ENCODE measurements around the gene TMEM132D.

The TMEM132D gene

DNA sequence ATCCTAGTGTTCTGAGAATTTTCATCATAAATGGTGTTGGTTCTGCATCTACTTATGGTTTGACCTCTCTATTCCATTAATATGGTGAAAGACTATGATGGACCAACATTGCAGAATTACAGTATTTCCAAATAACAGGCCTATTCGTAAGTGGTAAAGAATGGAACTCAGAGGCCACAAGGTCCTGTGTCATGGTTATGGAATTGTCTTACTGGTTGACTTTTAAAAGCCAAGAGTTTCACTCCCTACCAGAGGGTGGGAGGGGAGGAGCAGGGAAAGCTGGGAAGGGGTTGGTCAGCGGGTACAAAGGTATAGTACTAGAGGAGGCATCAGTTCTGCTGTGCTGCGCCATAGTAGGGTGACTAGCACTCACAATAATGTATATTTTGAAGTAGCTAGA lies 153.4 kb downstream of the TMEM132D start:
- DNase-seq (ENCODE audit: low read depth in 2 of 2, low spot score in 1 of 2): no peak

DNA sequence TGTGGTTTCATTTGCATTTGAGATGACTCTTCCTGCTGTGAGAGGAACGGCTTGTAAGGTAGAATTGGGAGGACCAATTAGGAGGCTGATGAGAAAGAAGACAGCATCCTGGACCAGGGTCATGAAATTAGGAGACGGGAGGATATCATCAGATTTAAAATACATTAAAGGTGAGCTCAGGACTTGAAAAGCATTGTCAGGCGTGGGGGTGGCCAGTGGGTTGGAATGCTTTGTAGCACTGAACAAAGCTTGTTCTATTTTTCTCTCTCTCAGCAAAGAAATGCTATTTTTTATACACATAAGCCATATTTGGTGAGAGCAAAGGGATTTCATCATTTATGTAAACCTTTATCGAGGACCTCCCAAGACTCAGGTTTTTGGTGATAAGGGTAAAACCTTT lies 157.5 kb downstream of the TMEM132D start:
- DNase-seq (ENCODE audit: low read depth in 2 of 2, low spot score in 1 of 2): no peak

DNA sequence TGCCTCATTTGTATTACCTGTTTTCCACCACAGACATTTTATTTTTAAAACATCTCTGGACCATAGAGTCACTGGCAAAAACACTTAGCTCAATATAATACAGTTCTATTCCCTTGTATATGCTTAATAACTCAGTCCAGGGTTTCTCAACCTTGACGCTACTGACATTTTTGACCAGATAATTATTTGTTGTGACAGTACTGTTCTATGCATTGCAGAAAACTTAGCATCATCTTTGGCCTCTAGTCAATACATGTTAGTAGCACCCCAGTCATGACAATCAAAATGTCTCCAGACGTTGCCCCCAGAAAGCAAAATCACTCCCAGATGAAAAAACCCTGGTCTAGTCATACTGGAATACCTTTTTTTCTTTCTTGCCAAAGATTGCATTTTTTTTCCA lies 174.7 kb downstream of the TMEM132D start:
- DNase-seq (ENCODE audit: low read depth in 2 of 2, low spot score in 1 of 2): no peak

DNA sequence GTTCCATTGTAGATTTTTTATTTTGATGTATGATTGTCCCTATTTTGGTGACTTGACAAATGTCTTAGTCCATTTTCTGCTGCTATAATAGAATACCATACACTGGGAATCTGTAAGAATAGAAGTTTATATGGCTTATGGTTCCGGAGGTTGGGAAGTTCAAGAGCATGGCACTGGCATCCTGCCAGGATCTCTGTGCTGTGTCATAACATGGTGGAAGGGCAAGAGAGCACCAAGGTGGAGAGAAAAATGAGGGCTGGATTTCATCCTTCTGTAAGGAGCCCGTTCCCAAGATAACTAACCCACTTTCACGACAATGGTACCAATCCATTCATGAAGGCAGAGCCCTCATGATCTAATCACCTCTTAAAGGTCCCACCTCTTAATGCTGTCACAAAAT lies 176.7 kb downstream of the TMEM132D start:
- DNase-seq (ENCODE audit: low read depth in 2 of 2, low spot score in 1 of 2): no peak

DNA sequence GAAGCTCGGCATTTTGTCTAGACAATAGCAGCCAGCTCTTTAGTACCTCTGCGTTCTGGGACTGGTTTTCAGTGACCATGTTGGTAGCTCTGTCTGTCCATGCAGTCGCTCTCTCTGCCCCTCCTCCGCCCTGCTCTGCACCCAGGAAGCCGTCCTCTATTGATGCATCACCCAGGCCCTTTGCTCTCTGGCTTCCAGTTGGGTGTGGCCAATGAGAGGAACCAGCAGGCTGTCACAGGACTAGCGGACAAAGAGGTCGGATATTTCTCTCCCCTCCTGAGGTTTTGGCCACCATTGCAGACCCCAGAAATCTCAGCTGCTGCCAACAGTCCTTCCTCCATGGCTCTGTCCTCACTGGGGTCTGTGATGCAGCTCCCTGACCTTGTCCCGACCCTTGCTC lies 180.6 kb downstream of the TMEM132D start:
- DNase-seq (ENCODE audit: low read depth in 2 of 2, low spot score in 1 of 2): no peak

DNA sequence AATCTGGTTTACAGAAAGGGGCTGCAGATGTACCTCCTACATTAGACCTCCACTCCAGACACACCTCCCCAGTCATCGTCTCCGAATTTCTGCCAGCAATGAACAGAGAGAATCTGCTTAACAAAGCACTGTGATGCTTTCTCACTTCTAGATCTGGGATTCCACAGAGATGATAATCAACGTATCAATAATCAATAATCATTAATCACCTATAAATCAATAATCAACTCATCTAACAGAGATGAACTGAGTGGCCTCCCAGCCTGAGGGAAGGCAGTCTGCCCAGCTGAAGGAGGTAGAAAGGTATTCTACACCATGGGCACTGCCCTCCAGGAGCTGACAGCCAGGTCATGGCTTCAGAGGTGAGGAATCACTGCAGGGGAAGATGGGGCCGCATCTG lies 183.2 kb downstream of the TMEM132D start:
- no peak for DNase-seq (ENCODE audit: low read depth in 2 of 2, low spot score in 1 of 2)

DNA sequence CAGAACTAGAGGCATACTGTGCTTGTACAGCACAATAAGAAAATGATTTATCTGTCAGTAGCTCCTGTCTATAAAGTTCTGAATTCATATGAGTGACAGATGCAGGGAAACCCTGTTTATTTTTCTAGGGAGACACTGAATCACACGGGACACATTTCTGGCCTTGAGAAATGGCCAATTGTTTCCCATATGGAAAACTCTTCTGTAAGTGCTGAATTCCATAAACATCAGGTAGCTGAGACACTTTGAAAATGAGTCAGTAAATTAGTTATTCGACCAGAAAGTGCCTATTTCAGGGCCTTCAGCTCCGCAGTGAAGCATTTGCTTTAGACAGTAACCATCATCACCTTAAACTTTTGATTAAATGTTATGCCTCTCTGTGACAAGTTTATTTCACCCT lies 184.4 kb downstream of the TMEM132D start:
- no peak for DNase-seq (ENCODE audit: low read depth in 2 of 2, low spot score in 1 of 2)

DNA sequence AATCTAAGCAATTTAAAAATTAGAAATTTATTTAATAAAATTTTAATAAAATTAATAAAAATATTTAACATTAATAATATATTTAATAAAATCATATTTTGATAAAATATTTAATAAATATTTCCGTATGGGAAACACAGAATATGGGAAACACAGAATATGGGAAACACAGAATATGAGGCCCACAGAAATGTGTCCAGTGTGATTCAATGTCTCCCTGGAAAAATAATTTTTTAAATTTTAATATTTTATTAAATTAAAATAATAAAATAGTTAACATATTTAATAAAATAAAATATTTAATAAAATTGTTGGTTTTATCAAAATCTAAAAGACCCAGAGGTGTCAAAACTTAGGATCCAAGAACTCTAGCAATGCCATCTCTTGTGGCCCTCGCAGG lies 186.4 kb downstream of the TMEM132D start:
- DNase-seq (ENCODE audit: low read depth in 2 of 2, low spot score in 1 of 2): no peak

DNA sequence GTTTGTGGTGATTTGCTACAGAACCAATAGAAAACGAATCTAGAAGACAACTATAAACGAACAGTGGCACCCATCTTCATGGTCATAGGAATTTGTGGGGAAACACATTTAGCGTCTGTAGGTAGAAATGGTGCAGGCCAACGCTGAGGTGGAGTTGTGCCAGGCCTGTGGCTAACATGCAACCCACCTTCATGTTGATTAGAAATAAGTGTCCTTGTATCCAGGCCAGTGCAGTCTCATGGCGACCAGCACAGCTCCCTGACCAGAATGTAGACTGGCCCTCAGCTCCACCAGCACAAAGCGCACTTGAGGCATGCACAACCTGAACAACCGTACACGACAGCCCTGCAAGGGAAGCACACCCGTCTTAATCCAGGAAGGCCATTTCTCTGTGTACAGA lies 187.0 kb downstream of the TMEM132D start:
- no peak for DNase-seq (ENCODE audit: low read depth in 2 of 2, low spot score in 1 of 2)

DNA sequence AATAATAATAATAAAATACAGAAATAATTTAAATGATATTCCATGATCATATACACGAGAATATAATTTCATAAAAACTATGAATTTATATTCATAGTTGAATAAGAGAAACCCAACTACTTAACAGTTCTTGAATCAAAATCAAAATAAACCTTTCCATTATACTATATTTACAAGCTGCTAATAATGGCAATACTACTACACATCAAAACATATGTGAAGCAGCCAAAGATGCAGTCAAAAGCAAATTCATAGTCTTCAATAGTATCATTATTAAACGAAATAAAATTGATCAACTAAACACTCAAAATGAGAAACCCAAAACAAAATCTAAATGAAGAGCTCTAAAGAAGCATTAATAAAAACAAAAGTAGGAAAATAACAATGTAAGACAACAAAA lies 197.1 kb downstream of the TMEM132D start:
- DNase-seq (ENCODE audit: low read depth in 2 of 2, low spot score in 1 of 2): no peak

DNA sequence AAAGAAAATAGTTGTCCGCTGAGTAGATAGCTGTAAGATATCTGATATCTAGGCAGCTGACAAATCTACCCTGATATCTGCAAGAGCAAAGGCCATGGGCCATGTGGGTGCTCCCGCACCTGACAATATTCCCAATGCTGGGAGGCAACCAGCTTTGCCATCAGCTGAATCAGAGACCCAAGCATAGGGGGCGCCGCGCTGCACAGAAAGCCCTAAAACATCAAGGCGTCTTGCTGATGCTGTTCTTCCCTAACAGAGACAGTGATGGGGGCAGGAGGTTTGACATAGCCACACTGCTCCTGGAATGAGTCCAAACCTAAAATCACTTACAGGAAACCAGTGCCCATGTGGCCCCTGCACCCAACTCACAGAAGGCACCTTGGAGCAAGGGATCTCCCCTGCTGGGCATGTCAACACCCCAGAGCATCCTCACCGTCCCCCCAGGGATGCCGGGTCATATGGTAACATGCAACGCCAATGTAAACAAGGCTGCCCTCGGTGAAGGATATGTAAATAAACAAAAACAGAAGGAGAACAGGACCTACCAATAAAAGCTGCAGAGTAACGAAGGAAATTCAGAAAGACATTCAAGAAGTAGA lies 199.5 kb downstream of the TMEM132D start:
- no peak for DNase-seq (ENCODE audit: low read depth in 2 of 2, low spot score in 1 of 2)

DNA sequence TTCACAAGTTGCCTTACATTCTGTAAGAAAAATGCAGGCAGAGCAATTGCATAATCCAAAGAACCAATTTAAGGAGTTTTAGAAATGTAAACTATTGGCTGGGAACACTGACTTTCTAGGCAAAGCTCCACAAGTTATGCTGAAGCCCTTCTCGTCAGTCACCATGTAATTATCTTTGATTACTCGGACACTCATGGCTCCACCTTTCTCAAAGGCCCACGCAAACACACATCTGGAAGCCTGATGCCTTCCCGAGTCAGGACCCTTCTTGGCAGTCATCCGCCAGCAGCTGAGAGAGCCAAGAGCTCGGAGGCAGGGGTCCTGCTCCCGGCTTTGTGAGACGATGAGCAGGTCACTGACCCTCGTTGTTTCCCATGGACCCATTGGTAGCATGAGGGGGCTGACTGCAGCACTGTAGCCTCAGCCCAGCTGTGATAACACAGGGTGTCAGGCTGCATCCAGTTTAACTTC lies 202.2 kb downstream of the TMEM132D start:
- DNase-seq (ENCODE audit: low read depth in 2 of 2, low spot score in 1 of 2): no peak

DNA sequence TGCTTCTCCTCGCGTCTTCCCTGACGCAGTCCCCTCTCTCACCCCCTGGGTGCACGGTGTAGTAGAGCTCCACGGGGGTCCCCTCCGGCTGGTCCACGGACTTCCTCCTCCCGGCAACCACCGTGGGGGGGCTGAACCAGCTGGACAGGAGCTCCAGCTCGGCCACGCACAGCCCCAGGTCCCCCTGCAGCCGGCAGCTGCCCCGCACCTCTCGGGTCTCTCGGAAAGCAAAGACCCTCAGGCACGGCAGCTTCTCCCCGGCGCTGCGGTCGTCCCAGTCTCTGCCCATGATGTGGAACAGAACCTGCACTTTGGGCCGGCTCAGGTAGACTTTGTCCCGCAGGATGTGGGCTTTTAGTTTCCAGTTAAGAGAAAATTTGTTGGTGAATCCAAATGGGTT lies 203.8 kb downstream of the TMEM132D start:
- no peak for DNase-seq (ENCODE audit: low read depth in 2 of 2, low spot score in 1 of 2)

DNA sequence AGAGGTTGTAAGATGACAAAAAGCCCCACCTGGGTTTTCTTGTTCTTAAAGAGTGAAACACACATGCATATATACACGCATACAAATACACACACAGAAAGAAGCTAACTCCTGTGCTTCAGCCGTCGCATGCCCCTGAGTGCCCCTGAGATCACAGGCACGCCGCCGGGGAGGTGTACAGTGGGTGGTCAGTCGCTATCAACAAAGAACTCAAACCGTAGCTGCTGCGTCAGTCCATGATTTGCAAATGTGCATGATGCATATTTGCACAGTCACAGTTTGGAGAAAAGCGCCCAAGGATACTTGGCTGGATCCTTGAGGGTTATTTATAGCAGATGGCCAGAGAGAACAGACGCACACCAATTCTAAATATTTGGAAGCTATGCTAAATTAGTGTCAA lies 206.9 kb downstream of the TMEM132D start:
- no peak for DNase-seq (ENCODE audit: low read depth in 2 of 2, low spot score in 1 of 2)

DNA sequence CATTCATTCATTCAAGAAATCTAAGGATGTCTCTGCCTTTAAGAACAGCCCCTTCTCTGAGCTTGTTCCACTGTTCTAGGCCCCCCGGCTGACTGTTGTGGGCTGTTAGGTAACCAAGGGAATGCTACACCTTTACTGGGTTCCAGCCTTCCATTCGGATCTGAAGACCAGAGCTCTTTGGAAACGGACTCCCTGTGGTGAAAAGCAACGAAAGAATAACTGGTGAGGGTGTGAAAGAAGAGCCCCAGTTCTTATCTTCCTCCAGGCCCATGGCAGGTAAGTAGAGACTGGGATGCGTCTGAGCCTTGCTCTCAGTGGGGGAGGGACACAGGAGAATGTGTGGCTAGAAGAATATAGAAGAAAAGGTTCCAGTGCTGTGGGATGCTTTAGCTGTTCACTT lies 207.4 kb downstream of the TMEM132D start:
- no peak for DNase-seq (ENCODE audit: low read depth in 2 of 2, low spot score in 1 of 2)

DNA sequence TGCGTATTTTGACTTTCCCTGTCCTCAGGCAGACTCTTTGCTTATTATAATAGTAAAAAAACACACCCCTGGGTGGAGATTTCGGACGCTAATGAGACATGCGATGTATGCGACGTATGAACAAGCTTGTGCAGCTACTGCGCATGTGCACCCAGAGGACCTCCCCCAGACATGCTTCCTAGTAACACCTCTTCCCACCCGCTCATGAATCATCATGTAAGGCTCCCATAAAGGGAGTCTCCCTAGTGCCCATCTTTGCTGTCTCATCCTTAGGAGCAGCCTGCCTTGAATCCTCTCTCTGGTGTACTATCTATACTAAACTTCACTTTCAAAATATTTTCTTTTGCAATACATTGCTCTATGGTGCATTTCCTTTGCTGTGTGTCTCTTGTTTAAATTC lies 210.1 kb downstream of the TMEM132D start:
- DNase-seq (ENCODE audit: low read depth in 2 of 2, low spot score in 1 of 2): no peak

DNA sequence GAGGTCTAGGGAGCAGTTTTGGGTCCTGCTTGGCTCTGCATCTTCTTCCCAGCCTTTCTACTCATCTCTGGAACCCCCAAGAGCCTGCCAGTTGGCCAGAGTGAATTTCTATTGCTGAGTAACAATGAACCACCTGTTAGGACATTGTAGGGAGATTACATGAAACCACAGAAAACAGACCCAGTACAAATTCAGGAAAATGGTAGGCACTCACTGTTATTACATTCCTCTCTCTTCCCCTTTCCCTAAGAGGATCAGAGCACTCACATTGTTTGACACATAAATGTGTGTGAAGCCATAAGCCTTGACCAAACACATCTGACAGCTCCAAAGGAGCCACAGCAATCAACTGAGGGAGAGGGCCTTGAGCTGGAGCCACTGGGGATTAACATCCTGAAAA lies 216.1 kb downstream of the TMEM132D start:
- DNase-seq (ENCODE audit: low read depth in 2 of 2, low spot score in 1 of 2): no peak

DNA sequence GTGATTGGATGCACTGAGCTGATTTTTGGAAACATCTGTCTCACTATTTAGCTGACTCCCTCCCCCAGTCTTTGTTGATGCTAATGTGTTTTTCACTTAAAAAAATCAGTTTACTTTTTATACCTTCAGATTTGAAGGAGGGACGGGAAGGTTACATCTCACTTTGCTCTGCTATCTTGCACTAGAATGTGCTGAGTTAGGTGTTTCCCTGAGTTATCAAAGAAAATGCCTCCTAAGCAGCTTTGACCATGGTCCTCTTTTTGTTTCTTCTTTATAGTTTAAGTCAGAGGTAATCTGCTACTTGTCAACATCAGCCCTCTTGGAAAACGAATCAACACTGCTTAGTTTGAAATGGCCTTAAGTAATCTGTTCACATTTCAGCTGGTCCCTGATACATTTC lies 222.0 kb downstream of the TMEM132D start:
- no peak for DNase-seq (ENCODE audit: low read depth in 2 of 2, low spot score in 1 of 2)

DNA sequence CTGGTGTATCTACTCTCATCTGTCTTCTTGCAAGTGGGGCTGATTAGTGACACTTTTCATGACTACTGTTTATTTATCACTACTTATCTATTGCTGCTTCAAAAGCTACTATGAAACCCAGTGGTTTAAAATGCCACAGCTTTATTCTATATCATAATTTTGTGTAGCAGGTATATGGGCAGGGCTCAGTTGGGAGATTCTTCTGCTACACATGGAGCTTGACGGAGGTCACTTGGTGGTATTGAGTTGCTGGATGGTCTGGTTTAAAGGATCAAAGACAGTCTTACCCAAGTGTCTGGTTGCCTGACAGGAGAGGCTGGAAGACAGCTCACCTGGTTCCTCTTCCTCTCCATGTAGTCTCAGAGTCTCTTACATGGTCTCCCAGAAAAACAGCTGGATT lies 222.7 kb downstream of the TMEM132D start:
- DNase-seq (ENCODE audit: low read depth in 2 of 2, low spot score in 1 of 2): no peak

DNA sequence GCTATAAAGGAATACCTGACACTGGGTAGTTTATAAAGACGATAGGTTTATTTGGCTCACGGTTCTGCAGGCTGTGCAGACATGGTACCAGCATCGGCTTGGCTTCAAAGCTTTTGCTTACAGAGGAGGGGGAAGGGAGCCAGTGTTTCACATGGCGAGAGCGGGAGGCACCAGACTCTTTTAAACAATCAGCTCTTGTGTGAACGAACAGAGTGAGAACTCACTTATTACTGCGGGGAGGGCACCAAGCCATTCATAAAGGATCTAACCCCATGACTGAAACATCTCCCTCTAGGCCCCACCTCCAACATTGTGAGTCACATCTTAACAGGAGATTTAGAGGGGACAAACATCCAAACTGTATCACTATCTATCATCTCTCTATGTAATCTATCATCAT lies 227.4 kb downstream of the TMEM132D start:
- no peak for DNase-seq (ENCODE audit: low read depth in 2 of 2, low spot score in 1 of 2)

DNA sequence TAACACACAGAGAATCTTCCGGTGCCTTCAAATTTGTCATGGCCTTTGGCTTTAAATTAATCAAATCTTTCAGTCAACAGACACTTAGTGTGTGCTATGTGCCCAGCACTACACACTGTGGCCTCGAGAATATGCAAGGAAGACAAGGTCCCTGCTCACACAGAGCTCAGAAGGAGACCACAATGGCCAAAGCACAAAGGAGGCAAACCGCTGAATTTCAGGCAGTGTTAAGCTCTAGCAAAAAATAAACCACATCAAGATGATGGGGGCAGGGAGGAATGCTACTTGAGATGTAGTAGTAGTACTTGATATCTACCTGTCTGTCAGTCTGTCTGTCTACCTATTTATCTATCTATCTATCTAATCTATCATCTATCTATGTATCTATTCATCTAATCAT lies 227.9 kb downstream of the TMEM132D start:
- no peak for DNase-seq (ENCODE audit: low read depth in 2 of 2, low spot score in 1 of 2)

DNA sequence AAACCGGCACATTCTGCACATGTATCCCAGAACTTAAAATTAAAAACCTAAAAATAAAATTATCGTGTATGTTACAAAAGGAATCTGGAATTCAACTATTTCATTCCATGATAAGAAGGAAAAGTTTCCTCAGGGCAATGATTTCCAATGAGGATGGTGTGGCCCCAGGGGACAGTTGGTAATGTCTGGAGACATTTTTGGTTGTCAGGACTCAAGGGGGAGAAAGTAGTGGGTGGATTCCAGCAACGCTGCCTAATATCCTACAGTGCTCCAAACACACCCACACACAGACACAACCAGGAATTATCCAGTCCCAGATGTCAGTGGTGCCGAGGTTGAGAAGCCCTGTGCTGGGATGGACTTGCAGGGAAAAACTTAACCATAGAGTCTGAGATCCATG lies 228.3 kb downstream of the TMEM132D start:
- no peak for DNase-seq (ENCODE audit: low read depth in 2 of 2, low spot score in 1 of 2)

DNA sequence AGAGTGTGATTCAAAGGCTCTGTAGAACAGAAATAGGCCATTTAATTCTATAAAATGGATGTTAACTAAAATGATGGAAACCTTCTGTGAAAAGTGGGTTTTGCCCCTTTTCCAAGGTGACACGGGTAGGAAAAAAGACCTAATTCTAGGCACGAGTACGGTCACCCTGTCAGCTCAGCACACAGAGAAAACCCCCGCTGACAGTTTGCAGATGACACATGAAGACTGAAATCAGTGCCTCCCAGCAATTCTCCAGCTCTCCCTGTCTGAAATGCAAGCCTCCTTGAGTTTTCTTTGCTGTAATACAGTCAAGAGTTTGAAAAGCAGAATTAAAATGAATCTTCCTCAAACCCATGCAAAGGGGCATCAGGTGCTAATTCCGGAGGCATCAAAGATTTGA lies 230.0 kb downstream of the TMEM132D start:
- no peak for DNase-seq (ENCODE audit: low read depth in 2 of 2, low spot score in 1 of 2)

DNA sequence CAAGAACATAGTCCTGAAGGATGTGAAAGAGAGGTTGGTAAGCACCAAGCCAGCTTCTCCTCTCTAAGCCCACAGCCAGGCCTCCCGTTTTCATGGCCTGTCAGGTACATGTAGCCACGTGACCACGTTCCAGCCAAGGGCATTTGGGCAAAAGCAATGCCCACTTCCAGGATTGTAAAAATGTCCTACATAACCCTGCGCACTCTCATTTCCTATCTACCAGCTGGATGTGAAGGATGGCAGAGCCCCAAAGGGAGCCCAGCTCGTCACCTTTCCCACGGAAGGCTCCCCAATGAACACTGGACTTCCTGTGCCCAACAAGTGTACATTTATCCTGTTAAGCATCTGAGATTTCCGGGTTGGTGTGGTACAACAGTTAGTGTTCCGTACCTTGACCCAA lies 231.7 kb downstream of the TMEM132D start:
- DNase-seq (ENCODE audit: low read depth in 2 of 2, low spot score in 1 of 2): no peak
